Stomach (tissue), 9 donors: ENCODE data around the gene NSMCE3. TPM values are rescaled to one million over a fixed set of nuclear protein-coding genes. Genes with fewer than 3 reads are reported as not detected.

ENCODE experiments used
- DNase-seq, 2 donors: peaks; one replicate each; pipeline versions ENCODE4 v3.0.0 to v3.0.0-alpha.2; 2013 to 2019
- H3K27ac ChIP-seq, 5 donors: fragments of 200-600 bp in 4 of 5; sonication (generic) in 4 of 5; one replicate each; pipeline ENCODE4 v1.5.1; 2013 to 2019; ENCODE audit warnings: mild to moderate bottlenecking in 1 of 5, moderate library complexity in 1 of 5
- H3K27me3 ChIP-seq, 3 donors: fragments of 200-600 bp; sonication (generic); one replicate each; pipeline ENCODE4 v1.5.1; 2017 to 2019; ENCODE audit warnings: mixed run types in 1 of 3
- H3K36me3 ChIP-seq, 4 donors: fragments of 200-600 bp; sonication (generic); 1 replicate in 3 of 4; 2 replicates in 1 of 4; pipeline ENCODE4 v1.5.1; 2016 to 2019
- H3K4me1 ChIP-seq, 4 donors: fragments of 200-600 bp; sonication (generic); one replicate each; pipeline ENCODE4 v1.5.1; 2016 to 2019
- H3K4me3 ChIP-seq, 4 donors: fragments of 200-600 bp; sonication (generic) in 3 of 4; one replicate each; pipeline ENCODE4 v1.5.1; 2016 to 2019; ENCODE audit warnings: mild to moderate bottlenecking in 1 of 4
- H3K9me3 ChIP-seq, 4 donors: fragments of 200-600 bp; sonication (generic); one replicate each; pipeline ENCODE4 v1.5.1; 2016 to 2019
- CTCF ChIP-seq, 7 experiments: fragments of 450-650 bp in 4 of 7; fragments of 200-600 bp in 3 of 7; sonication (generic) in 3 of 7; IDR thresholded peaks; one replicate each; pipeline ENCODE4 v1.5.1; 2016 to 2019; ENCODE audit warnings: antibody characterized with exemption in 7 of 7, control low read depth in 2 of 7, mild to moderate bottlenecking in 1 of 7
- EP300 ChIP-seq: sonication (generic); formaldehyde crosslinking; IDR thresholded peaks from one replicate; pipeline ENCODE4 v1.6.1; 2017; ENCODE audit warnings: antibody characterized with exemption
- POLR2A ChIP-seq, 4 donors: fragments of 450-650 bp; IDR thresholded peaks; one replicate each; pipeline ENCODE4 v1.6.1; 2016; ENCODE audit warnings: antibody characterized with exemption in 4 of 4, control low read depth in 2 of 4, mild to moderate bottlenecking in 1 of 4, moderate library complexity in 1 of 4
- POLR2AphosphoS5 ChIP-seq, 3 donors: sonication (generic); formaldehyde crosslinking; IDR thresholded peaks; one replicate each; pipeline ENCODE4 v1.6.1; 2016; ENCODE audit warnings: antibody characterized with exemption in 3 of 3
- WGBS, 5 donors: extraction: QIAGEN DNeasy Blood & Tissue Kit in 3 of 5; methylation state at CpG; one replicate each; pipeline versions ENCODE4 v1.1.5 to v1.1.7; 2013 to 2018; 5-methylcytosine and 5-hydroxymethylcytosine counted together
- intact Hi-C: fragments of 100-400 bp; cut with DNase I; formaldehyde crosslinking; loops from one replicate; pipeline ENCODE4 v1.15.1; 2023; ENCODE audit warnings: low total_unique reads
- polyA plus RNA-seq, 3 donors: library from polyadenylated mRNA; stranded (reverse); fragments of 200-250 nt; gene quantifications; one replicate each; pipeline ENCODE4 v1.2.3, GENCODE V29; 2013
- total RNA-seq, 5 donors: library from RNA; depleted of rRNA; stranded (reverse); fragments of >200 nt; gene quantifications; one replicate each; pipeline versions ENCODE4 v1.1.0 to v1.2.3, GENCODE V29; 2014 to 2016
- donor health status: healthy with polysubstance abuse.
- donor health status: Bipolar disorder and iron deficiency.
- donor health status: healthy.

NSMCE3 gene
- total and polyA plus RNA-seq, 8 donors: 1.2 to 6.1 (median 4.0) TPM

GRCh38 chr15:29259233-29259632 lies 10.4 kb downstream of the NSMCE3 start:
- intact Hi-C loops: no loop called here
- H3K4me3 ChIP-seq: no peak overlapping the region
- no peak for TF ChIP-seq CTCF (IDR thresholded peaks at IDR 0.05)
- TF ChIP-seq POLR2AphosphoS5 (IDR thresholded peaks at IDR 0.05): no peak
- TF ChIP-seq POLR2A (IDR thresholded peaks at IDR 0.05): no peak
- TF ChIP-seq EP300: no peak

GRCh38 chr15:29252234-29252633 lies 17.4 kb downstream of the NSMCE3 start:
- Histone ChIP-seq H3K9me3 (peaks cover 0 to 5% (median 0%) of the 10 kb centered on the region in 4 donors), H3K4me1 (no peaks in the 10 kb centered on the region), H3K27ac (no peak overlapping the region), H3K27me3 (no peaks in the 10 kb centered on the region), H3K36me3 (no peaks in the 10 kb centered on the region), H3K4me3 (no peak overlapping the region)
- no peak for DNase-seq
- intact Hi-C loops: no loop called here
- no peak for TF ChIP-seq POLR2A (IDR thresholded peaks at IDR 0.05)
- TF ChIP-seq CTCF (IDR thresholded peaks at IDR 0.05): no peak
- no peak for TF ChIP-seq EP300
- TF ChIP-seq POLR2AphosphoS5 (IDR thresholded peaks at IDR 0.05): no peak

More at GRCh38 chr15:29259233-29259632, 10.4 kb downstream of the NSMCE3 start:
- H3K27ac ChIP-seq: no peak overlapping the region
- no peaks in the 10 kb centered on the region for H3K9me3 ChIP-seq
- no peaks in the 10 kb centered on the region for H3K27me3 ChIP-seq
- H3K36me3 ChIP-seq: no peaks in the 10 kb centered on the region
- no peaks in the 10 kb centered on the region for H3K4me1 ChIP-seq
- 0 to 30% (median 4%) methylated on average over 1 of the region's 1 CpG for WGBS, 5 donors
- DNase-seq: no peak

- no peak overlapping the region for H3K4me3 ChIP-seq
- peaks cover 0 to 5% (median 0%) of the 10 kb centered on the region in 4 donors for H3K9me3 ChIP-seq
- no peak for TF ChIP-seq CTCF (IDR thresholded peaks at IDR 0.05)
- no peak for TF ChIP-seq POLR2AphosphoS5 (IDR thresholded peaks at IDR 0.05)
- no peak for TF ChIP-seq POLR2A (IDR thresholded peaks at IDR 0.05)
- no peak for TF ChIP-seq EP300
- no peaks in the 10 kb centered on the region for H3K36me3 ChIP-seq
- 75 to 88% (median 81%) methylated on average over 7 of the region's 7 CpGs for WGBS, 5 donors
- no peak for DNase-seq
- H3K4me1 ChIP-seq: no peaks in the 10 kb centered on the region
- H3K27ac ChIP-seq: no peak overlapping the region
- H3K27me3 ChIP-seq: peaks cover 0 to 6% (median 0%) of the 10 kb centered on the region in 3 donors
- intact Hi-C loops: no loop called here
These were observed 25.1 kb downstream of the NSMCE3 start for GRCh38 chr15:29244544-29244943.

- Histone ChIP-seq H3K27ac (no peak overlapping the region), H3K4me3 (no peak overlapping the region), H3K9me3 (peaks cover 0 to 5% (median 0%) of the 10 kb centered on the region in 4 donors), H3K4me1 (no peaks in the 10 kb centered on the region), H3K36me3 (no peaks in the 10 kb centered on the region), H3K27me3 (peaks cover 0 to 6% (median 0%) of the 10 kb centered on the region in 3 donors)
- TF ChIP-seq EP300 (no peak), POLR2AphosphoS5 (IDR thresholded peaks at IDR 0.05) (no peak), CTCF (IDR thresholded peaks at IDR 0.05) (no peak), POLR2A (IDR thresholded peaks at IDR 0.05) (no peak)
- intact Hi-C loops: no loop called here
- 84 to 92% (median 91%) methylated on average over 4 of the region's 4 CpGs for WGBS, 5 donors
- DNase-seq: no peak
These were observed 25.5 kb downstream of the NSMCE3 start for GRCh38 chr15:29244123-29244522.
